ENCODE results near the gene DAPK1.

Gene DAPK1

DNA sequence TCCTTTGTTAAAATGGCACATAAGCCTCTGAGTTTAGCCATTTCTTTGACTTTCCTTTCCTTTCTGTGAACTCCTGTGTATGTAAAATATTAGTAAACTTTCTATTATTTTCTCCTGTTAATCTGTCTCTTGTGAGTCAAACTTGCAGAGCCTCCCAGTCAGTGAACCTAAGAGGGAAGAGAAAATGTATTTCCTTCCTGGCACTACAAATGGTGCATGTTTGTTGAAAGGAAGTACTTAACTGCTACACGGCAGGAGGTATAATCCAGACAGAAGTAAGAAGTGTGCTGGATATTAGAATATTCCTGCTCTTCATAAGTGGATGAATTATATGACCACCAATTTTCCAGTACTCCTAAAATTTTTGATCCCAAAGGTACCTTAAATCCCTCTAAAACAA, 251.2 kb downstream of the DAPK1 start:
- no peaks in the 10 kb centered on the region for H3K36me3 ChIP-seq
- no peak overlapping the region for H3K4me2 ChIP-seq
- no peak overlapping the region for H3K9ac ChIP-seq
- no peaks in the 10 kb centered on the region for H3K27me3 ChIP-seq
- TF ChIP-seq Cebpa-rat (IDR thresholded peaks at IDR 0.05), result no peak
- no peak overlapping the region for H3K27ac ChIP-seq
- peaks cover 4% of the 10 kb centered on the region; the same call in 1 of the 2 replicates for H3K9me3 ChIP-seq
- H4K20me1 ChIP-seq, result no peaks in the 10 kb centered on the region
- H3K4me1 ChIP-seq, result no peaks in the 10 kb centered on the region
- H3K4me3 ChIP-seq, result no peak overlapping the region

DNA sequence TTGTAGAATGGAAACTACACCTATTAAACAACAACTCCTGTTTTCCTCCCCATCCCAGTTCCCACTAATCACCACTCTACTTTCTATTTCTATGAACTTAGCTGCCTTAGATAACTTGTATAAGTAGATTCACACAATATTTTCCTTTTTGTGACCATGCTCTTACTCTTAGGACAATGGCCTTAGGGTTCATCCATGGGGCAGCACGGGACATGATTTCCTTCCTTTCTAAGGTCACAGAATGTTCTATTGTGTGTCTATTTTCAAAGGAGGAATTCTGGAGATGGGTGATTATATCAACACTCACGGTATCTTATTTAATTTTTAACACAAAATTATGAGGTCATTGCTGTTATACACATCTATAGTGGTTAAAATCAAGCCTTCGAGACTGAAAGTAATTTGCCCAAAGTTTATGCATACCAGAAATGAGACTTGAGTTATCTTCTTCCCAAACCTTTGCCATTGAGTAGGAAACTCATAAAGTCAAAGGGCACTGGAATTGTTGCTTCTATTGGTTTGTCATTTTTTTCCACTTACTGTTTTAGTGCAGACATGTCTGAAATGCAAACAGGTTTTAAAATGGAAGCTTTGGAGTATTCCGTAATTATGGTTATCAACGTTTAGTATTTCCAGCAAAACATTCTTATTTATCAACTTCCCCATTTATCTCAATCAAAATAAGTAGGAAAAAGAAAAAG, 251.8 kb downstream of the DAPK1 start:
- H4K20me1 ChIP-seq, result no peaks in the 10 kb centered on the region
- no peak overlapping the region for H3K27ac ChIP-seq
- no peaks in the 10 kb centered on the region for H3K27me3 ChIP-seq
- H3K36me3 ChIP-seq, result no peaks in the 10 kb centered on the region
- no peak overlapping the region for H3K9ac ChIP-seq
- no peak overlapping the region for H3K4me2 ChIP-seq
- peaks cover 4% of the 10 kb centered on the region; the same call in 1 of the 2 replicates for H3K9me3 ChIP-seq
- no peak overlapping the region for H3K4me3 ChIP-seq
- no peak for TF ChIP-seq Cebpa-rat (IDR thresholded peaks at IDR 0.05)
- H3K4me1 ChIP-seq, result no peaks in the 10 kb centered on the region

DNA sequence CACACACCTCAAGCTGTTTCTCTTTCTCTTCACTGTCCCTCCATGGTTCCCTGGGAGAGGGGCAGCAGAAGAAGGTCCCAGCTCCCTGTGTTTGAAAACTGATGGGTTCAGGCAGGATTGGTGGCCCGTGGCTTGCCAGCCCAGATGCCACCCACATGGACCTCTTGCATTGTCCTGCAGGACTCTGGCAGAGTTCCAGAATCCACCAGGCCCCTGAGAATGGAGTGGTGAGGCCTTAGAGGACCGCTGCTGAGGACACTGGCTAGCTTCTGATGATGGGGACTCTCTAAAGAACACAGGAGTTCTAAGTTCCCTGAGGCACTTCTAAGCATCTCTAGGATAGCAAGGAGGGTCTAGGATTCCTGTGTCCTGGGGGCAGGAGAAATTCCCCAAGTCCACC, 253.1 kb downstream of the DAPK1 start:
- Histone ChIP-seq H3K4me1 (no peaks in the 10 kb centered on the region), H3K9ac (no peak overlapping the region), H3K27ac (no peak overlapping the region), H3K4me3 (no peak overlapping the region), H3K27me3 (no peaks in the 10 kb centered on the region), H3K9me3 (peaks cover 4% of the 10 kb centered on the region; the same call in 1 of the 2 replicates), H4K20me1 (no peaks in the 10 kb centered on the region), H3K4me2 (no peak overlapping the region), H3K36me3 (no peaks in the 10 kb centered on the region)
- no peak for TF ChIP-seq Cebpa-rat (IDR thresholded peaks at IDR 0.05)

DNA sequence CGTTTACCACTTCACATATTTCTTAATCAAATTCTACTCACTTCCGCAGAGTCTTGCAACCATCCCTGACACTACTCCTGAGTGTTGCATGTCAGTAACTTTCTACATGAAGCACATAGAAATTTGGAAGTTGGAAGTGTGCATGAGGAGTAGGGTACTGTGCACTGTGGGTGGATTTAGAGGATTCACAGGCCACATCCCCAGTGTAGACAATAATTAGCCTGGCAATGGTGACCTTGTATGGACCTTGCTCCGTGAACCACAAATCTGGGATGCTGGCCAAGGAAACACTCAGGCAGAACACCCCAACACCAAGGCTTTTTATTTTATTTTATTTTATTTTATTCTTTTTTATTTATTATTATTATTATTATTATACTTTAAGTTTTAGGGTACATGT, 253.8 kb downstream of the DAPK1 start:
- Histone ChIP-seq H3K4me1 (no peaks in the 10 kb centered on the region), H3K4me2 (no peak overlapping the region), H3K9me3 (peaks cover 4% of the 10 kb centered on the region; the same call in 1 of the 2 replicates), H3K27ac (no peak overlapping the region), H3K9ac (no peak overlapping the region), H3K36me3 (no peaks in the 10 kb centered on the region), H3K27me3 (no peaks in the 10 kb centered on the region), H4K20me1 (no peaks in the 10 kb centered on the region), H3K4me3 (no peak overlapping the region)
- no peak for TF ChIP-seq Cebpa-rat (IDR thresholded peaks at IDR 0.05)

DNA sequence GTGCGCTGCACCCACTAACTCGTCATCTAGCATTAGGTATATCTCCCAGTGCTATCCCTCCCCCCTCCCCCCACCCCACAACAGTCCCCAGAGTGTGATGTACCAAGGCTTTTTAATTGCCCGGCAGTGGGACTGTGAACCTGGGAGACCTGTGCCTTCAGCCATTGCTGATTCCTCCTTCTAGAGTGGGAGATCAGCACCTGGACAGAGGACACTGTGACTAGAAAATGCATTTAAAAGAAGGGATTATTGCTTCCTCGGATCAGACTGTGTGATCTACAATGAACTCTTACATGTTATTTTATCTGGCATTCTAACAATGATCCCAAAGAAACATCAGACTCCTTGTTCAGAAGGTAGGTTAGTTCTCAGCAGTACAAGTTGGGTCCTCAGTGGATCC, 254.2 kb downstream of the DAPK1 start:
- H3K36me3 ChIP-seq, result no peaks in the 10 kb centered on the region
- no peaks in the 10 kb centered on the region for H3K4me1 ChIP-seq
- H3K27me3 ChIP-seq, result no peaks in the 10 kb centered on the region
- peaks cover 4% of the 10 kb centered on the region; the same call in 1 of the 2 replicates for H3K9me3 ChIP-seq
- no peak overlapping the region for H3K9ac ChIP-seq
- no peak overlapping the region for H3K4me2 ChIP-seq
- H3K27ac ChIP-seq, result no peak overlapping the region
- no peaks in the 10 kb centered on the region for H4K20me1 ChIP-seq
- TF ChIP-seq Cebpa-rat (IDR thresholded peaks at IDR 0.05), result no peak
- no peak overlapping the region for H3K4me3 ChIP-seq

DNA sequence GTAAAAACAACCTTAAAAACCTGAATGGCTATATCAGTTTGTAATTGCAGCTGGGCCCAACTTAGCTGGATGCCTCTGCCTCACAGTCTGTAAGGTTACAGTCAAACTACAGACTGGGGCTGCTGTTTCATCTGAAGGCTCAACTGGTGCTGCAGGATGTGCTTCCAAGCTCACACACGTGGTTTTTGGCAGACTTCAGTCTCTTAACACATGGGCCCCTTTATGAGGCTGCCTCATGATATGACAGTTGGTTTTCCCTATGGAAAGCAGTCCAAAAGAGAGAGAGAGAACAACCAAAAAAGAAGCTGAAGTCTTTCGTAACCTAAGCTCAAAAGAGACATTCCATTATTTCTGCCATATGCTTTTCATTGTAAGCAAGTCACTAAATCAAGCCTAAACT, 255.6 kb downstream of the DAPK1 start:
- no peak overlapping the region for H3K4me3 ChIP-seq
- no peaks in the 10 kb centered on the region for H3K36me3 ChIP-seq
- H3K27ac ChIP-seq, result no peak overlapping the region
- peaks cover 4% of the 10 kb centered on the region; the same call in 1 of the 2 replicates for H3K9me3 ChIP-seq
- no peaks in the 10 kb centered on the region for H3K27me3 ChIP-seq
- H4K20me1 ChIP-seq, result no peaks in the 10 kb centered on the region
- TF ChIP-seq Cebpa-rat (IDR thresholded peaks at IDR 0.05), result no peak
- H3K9ac ChIP-seq, result no peak overlapping the region
- H3K4me2 ChIP-seq, result no peak overlapping the region
- no peaks in the 10 kb centered on the region for H3K4me1 ChIP-seq

Data from BLaER1 (cell line).